ENCODE results near the gene NPTX1. TPM values are rescaled to one million over a fixed set of nuclear protein-coding genes. Genes with fewer than 3 reads are reported as not detected.

Gene NPTX1
- total RNA-seq, 2 experiments from 2014 or later = 8.0 to 9.3 TPM

DNA sequence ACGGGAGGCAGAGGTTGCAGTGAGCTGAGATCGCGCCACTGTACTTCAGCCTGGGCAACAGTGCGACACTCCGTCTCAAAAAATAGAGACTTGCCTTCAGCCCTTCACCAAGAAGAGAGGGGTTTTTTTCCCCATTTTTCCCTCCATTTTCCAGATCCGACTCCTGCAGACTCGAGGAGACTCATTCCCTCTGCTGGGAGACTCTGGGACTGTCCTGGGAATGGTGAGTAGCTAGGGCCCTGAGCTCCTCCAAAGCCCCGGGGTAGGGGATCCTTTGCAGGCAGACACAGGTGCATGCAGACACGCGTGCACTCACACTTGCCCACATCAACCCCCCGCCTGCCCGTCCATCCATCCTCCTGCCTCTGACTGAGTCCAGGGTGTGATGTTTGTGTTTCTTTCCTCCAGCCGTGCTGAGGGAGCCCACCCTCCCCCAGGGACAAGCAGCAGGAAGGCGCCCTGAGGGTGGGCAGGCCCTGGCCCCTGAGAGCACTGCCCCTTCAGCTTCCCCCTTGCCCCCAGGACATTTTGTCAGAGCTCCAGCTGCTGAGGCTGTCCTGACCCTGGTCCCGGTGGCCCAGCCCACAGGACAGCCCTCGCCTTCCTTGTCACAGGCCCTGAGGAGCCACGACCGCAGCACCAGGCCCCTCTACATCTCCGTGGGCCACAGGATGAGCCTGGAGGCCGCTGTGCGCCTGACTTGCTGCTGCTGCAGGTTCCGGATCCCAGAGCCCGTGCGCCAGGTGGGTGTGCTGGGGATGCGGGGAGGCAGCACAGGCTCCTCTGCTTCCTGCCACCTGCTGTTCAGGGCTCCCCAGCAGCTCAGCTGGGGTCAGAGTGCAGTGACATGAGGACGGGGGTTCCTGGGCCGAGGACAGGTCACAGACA, 51.3 kb downstream of the NPTX1 start:
- ATAC-seq (no peak), DNase-seq (no peak)
- CTCF ChIA-PET = interaction anchor here (0.6 to 4.7 kb wide), 8 partner anchors 143 to 564 kb away, joined by 3 to 29 read pairs (median 5); no protein-coding TSS in a partner anchor
- H3K4me1 Mint-ChIP-seq = peaks cover 20% of the 10 kb centered on the region
- no peak overlapping the region for H3K27ac Mint-ChIP-seq
- H3K27me3 Mint-ChIP-seq = no peaks in the 10 kb centered on the region
- H3K9me3 Mint-ChIP-seq (ENCODE audit: low read depth) = no peaks in the 10 kb centered on the region
- no peaks in the 10 kb centered on the region for H3K36me3 Mint-ChIP-seq
- no peak overlapping the region for H3K4me3 Mint-ChIP-seq

DNA sequence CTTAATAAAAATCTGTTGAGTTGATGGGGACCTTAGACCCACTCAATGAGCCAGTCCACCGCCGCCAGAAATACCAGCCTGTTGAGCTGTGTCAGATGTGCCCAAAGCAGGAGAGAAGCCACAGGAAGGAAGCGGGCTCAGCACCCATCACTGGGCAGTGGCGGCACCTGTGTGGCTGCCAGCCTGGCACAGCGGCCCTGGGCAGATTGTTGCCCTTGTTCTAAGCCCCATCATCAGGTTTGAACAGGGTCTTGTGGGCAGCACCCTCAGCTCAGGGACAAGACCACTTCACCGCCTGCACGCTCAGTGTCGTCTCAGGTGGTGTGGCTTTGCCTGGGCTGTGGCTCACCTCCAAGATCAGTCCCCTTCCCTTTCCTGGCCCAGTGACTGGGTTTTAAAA, 52.1 kb downstream of the NPTX1 start:
- Mint-ChIP-seq H3K36me3 (no peaks in the 10 kb centered on the region), H3K4me3 (no peak overlapping the region), H3K27me3 (no peaks in the 10 kb centered on the region), H3K9me3 (ENCODE audit: low read depth) (no peaks in the 10 kb centered on the region), H3K4me1 (peaks cover 20% of the 10 kb centered on the region), H3K27ac (no peak overlapping the region)
- ATAC-seq = no peak
- CTCF ChIA-PET = interaction anchor here (1.0 to 4.7 kb wide), 6 partner anchors 151 to 565 kb away, joined by 3 to 18 read pairs (median 5); no protein-coding TSS in a partner anchor
- no peak for DNase-seq

DNA sequence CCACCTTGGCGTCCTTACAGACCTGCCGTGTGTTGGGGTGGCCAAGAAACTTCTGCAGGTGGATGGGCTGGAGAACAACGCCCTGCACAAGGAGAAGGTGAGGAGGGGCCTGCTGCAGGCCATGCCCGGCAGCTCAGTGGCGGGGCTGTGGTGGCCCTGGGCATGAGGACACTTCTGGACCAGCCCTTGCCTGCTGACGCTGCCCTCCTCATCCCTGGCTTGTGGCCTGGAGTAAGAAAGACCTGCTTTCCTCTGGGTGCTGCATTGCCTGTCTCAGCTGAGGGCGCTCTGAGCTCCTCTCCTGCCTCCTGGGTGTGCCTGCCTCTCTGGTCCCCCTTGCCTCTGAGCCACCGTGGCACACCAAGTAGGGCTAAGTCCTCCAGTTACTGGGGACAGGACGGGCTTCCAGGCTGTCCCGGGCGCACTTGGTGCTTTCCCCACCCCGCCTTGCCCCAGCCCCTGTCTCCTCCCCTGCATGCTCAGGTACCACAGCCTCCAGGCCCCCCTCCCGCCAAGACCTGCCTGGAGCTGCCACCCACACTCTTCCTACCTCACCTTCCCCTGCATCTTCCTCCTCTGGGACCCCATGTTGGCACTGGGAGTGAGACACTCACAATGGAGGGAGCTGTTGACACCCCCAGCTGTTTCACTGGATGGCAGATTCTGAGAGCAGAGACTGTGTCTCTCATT, 52.7 kb downstream of the NPTX1 start:
- H3K4me3 Mint-ChIP-seq = no peak overlapping the region
- H3K27me3 Mint-ChIP-seq = no peaks in the 10 kb centered on the region
- H3K27ac Mint-ChIP-seq = no peak overlapping the region
- H3K36me3 Mint-ChIP-seq = no peaks in the 10 kb centered on the region
- DNase-seq (no peak), ATAC-seq (no peak)
- CTCF ChIA-PET = interaction anchor here (1.0 to 4.7 kb wide), 4 partner anchors 152 to 566 kb away, joined by 3 to 18 read pairs (median 4); no protein-coding TSS in a partner anchor
- no peaks in the 10 kb centered on the region for H3K9me3 Mint-ChIP-seq (ENCODE audit: low read depth)
- peaks cover 20% of the 10 kb centered on the region for H3K4me1 Mint-ChIP-seq

DNA sequence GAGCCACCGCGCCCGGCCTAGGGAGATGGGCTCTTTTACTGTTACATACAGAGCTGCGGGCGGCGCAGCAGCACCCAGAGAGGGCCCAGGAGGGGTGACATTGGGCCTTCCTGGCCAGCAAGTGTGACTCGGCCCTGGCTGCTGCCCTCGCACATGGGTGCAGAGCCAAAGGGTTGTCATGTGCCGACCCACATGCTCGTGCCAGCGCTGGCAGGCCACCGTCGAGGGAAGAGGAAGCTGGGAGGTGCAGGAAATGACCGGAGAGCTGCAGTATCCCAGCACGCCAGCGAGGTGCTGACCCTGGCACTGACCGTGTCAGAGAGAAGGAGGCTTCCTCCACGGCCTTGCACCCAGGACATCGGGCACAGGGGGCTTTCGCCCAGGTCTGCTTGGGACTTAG, 53.4 kb downstream of the NPTX1 start:
- H3K27me3 Mint-ChIP-seq = no peaks in the 10 kb centered on the region
- ATAC-seq = no peak
- peaks cover 20% of the 10 kb centered on the region for H3K4me1 Mint-ChIP-seq
- H3K27ac Mint-ChIP-seq = no peak overlapping the region
- no peaks in the 10 kb centered on the region for H3K9me3 Mint-ChIP-seq (ENCODE audit: low read depth)
- DNase-seq = no peak
- CTCF ChIA-PET = no interaction called here
- no peak overlapping the region for H3K4me3 Mint-ChIP-seq
- peaks cover 2% of the 10 kb centered on the region for H3K36me3 Mint-ChIP-seq

DNA sequence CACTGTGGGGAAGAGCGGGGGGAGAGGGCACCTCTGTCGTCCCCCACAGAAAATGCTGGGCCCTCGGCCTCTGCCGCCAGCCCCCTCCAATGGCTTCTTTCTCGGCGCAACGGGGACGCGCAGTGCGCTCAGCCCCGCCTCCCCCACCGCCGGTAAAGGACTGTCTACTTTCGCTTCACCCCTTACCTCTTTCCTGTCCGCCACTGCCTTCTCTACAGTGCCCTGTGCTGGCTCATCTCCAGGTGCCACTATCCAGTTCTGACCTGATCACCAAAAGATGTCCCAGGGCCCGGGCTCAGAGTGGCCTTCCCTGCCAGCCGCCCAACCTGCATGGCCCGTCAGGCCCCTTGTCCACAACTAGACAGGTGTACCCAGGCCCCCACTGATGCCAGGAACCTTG, 54.1 kb downstream of the NPTX1 start:
- Mint-ChIP-seq H3K4me3 (no peak overlapping the region), H3K9me3 (ENCODE audit: low read depth) (no peaks in the 10 kb centered on the region), H3K36me3 (peaks cover 2% of the 10 kb centered on the region), H3K27me3 (no peaks in the 10 kb centered on the region), H3K27ac (no peak overlapping the region), H3K4me1 (peaks cover 20% of the 10 kb centered on the region)
- ATAC-seq (no peak), DNase-seq (no peak)
- CTCF ChIA-PET = interaction anchor here (1.2 kb wide), 1 partner anchor 153 kb away, joined by 3 read pairs; no protein-coding TSS in a partner anchor

DNA sequence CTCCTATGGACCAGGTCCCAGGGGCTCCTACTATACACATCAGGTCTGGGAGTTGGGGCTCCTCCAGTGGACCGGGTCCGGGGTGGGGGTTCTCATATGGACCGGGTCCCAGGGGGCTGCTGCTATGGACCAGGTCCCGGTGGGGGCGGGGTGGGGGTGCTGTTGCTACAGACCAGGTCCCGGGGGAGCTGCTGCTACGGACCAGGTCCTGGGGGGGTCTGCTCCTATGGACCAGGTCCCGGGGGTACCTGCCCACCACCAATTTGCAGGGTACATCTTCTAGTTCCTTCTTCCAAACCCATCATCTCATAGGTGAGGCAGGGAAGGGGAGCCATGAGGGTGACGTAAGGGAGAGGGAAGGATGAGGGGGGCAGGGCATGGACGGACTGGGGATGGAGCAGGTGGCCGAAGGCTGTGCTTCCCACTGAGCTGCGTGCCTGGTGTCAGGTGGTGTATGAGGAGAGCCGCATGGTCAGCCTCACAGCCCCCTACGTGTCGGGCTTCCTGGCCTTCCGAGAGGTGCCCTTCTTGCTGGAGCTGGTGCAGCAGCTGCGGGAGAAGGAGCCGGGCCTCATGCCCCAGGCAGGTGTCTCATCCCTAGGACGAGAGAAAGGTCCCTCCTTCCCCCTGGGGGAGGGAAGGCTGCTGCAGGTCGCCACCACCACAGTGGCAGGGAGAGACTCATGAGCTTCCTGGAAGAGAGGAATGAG, 54.9 kb downstream of the NPTX1 start:
- CTCF ChIA-PET = interaction anchor here (1.2 kb wide), 1 partner anchor 154 kb away, joined by 3 read pairs; no protein-coding TSS in a partner anchor
- H3K27me3 Mint-ChIP-seq = no peaks in the 10 kb centered on the region
- peaks cover 19% of the 10 kb centered on the region for H3K4me1 Mint-ChIP-seq
- H3K9me3 Mint-ChIP-seq (ENCODE audit: low read depth) = no peaks in the 10 kb centered on the region
- no peak for DNase-seq
- ATAC-seq = no peak
- H3K27ac Mint-ChIP-seq = no peak overlapping the region
- no peak overlapping the region for H3K4me3 Mint-ChIP-seq
- peaks cover 2% of the 10 kb centered on the region for H3K36me3 Mint-ChIP-seq

DNA sequence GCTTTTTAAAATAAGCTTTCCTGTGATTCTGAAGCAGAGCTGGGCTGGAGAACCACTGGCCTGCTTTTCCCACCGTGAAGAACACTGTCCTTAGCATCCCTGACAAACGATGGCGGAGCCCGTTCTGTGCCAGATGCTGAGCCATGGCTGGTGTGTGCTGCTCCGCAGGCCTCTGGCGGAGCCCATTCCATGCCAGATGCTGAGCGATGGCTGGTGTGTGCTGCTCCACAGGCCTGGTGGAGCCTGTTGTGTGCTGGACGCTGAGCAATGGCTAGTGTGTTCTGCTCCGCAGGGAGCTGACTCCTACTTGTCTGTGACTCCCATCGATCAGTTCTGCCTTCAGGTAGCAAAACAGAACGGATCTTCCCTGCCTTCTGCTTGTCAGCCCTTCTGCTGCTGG, 57.2 kb downstream of the NPTX1 start:
- H3K4me3 Mint-ChIP-seq = no peak overlapping the region
- peaks cover 5% of the 10 kb centered on the region for H3K27me3 Mint-ChIP-seq
- ATAC-seq = no peak
- no peak overlapping the region for H3K27ac Mint-ChIP-seq
- peaks cover 2% of the 10 kb centered on the region for H3K36me3 Mint-ChIP-seq
- peaks cover 21% of the 10 kb centered on the region for H3K4me1 Mint-ChIP-seq
- H3K9me3 Mint-ChIP-seq (ENCODE audit: low read depth) = no peaks in the 10 kb centered on the region
- DNase-seq = no peak
- CTCF ChIA-PET = interaction anchor here (0.6 kb wide), 1 partner anchor 465 kb away, joined by 3 read pairs; no protein-coding TSS in a partner anchor

DNA sequence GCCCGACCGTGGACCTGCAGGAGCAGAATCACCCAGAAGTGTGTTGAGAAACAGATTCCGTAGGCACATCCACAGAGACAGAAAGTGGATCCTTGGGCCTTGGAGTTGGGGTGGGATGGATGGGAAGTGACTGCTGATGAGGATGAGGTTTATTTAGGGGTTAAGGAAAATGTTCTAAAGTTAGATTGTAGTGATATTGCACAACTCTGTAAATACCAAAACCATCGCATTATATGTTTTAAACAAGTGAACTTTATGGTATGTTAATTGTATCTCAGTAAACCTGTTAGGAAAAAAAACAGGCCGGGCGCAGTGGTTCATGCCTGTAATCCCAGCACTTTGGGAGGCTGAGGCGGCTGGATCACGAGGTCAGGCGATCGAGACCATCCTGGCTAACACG, 57.8 kb downstream of the NPTX1 start:
- Mint-ChIP-seq H3K36me3 (peaks cover 2% of the 10 kb centered on the region), H3K4me3 (no peak overlapping the region), H3K27ac (no peak overlapping the region), H3K9me3 (ENCODE audit: low read depth) (no peaks in the 10 kb centered on the region), H3K4me1 (peaks cover 17% of the 10 kb centered on the region), H3K27me3 (peaks cover 11% of the 10 kb centered on the region)
- ATAC-seq (no peak), DNase-seq (no peak)
- CTCF ChIA-PET = no interaction called here

Small RNA genes lying within 50 kb of the gene (microRNA-seq; reads per million reads assigned to microRNA genes)
- not detected for gene MIR4730

Other genes with a start within 250 kb of the NPTX1 start
- 1,000 to 10,000 TPM in 1 of 2 experiments, 100 to 1,000 TPM in 1; 597 to 1,208 TPM for gene RNF213, start 215.8 kb downstream of the NPTX1 start, total RNA-seq
- gene ENDOV, start 61.4 kb downstream of the NPTX1 start, total RNA-seq = 10 to 100 TPM; 15.1 to 18.4 TPM
- gene RPTOR, start 68.2 kb upstream of the NPTX1 start, total RNA-seq = 10 to 100 TPM; 60.4 to 87.0 TPM

Measured in activated CD8-positive, alpha-beta memory T cell treated with anti-CD3 and anti-CD28 coated beads, Interleukin-2, amount 10 ng/mL, durations not matched to agents 7 days and 5 days (primary cell).